KMS-11 (cell line): ENCODE results near the gene ITPR2.
"Not testable (repeated sequence)": the region's sequence is repeated elsewhere in the genome, so short reads cannot be mapped to it uniquely, and the experiment has no call there.

Experiments
- H2AFZ ChIP-seq: fragments of 200-600 bp; sonication (generic); 2 replicates; pipeline ENCODE4 v1.6.1; 2016; ENCODE audit warnings: antibody characterized with exemption, mixed run types, low read depth
- H3K27ac ChIP-seq: fragments of 200-600 bp; sonication (generic); 2 replicates; pipeline ENCODE4 v1.6.1; 2016; ENCODE audit warnings: mild to moderate bottlenecking, mixed run types
- H3K27me3 ChIP-seq: fragments of 200-600 bp; sonication (generic); 2 replicates; pipeline ENCODE4 v1.6.1; 2017; ENCODE audit warnings: mild to moderate bottlenecking, low read depth, mixed run types, moderate library complexity; ENCODE audit not compliant: insufficient read depth
- H3K36me3 ChIP-seq: fragments of 200-600 bp; sonication (generic); 2 replicates; pipeline ENCODE4 v1.6.1; 2017; ENCODE audit warnings: mild to moderate bottlenecking, mixed run types; ENCODE audit not compliant: insufficient read depth
- H3K4me1 ChIP-seq: fragments of 200-600 bp; sonication (generic); 2 replicates; pipeline ENCODE4 v1.6.1; 2016; ENCODE audit warnings: mild to moderate bottlenecking, low read depth, mixed run types; ENCODE audit not compliant: poor library complexity, severe bottlenecking
- H3K4me2 ChIP-seq: fragments of 200-600 bp; sonication (generic); 2 replicates; pipeline ENCODE4 v1.7.0; 2016; ENCODE audit warnings: mild to moderate bottlenecking, mixed run types
- H3K4me3 ChIP-seq: fragments of 200-600 bp; sonication (generic); IDR thresholded peaks from 2 replicates; pipeline ENCODE4 v1.6.1; 2017; ENCODE audit warnings: low read depth, low read length, mixed read lengths; ENCODE audit not compliant: insufficient read depth
- H3K79me2 ChIP-seq: fragments of 200-600 bp; sonication (generic); 2 replicates; pipeline ENCODE4 v1.6.1; 2016; ENCODE audit warnings: low read depth, mixed run types; ENCODE audit not compliant: insufficient read depth
- H3K9ac ChIP-seq: fragments of 200-600 bp; sonication (generic); 2 replicates; pipeline ENCODE4 v1.6.1; 2016; ENCODE audit warnings: mild to moderate bottlenecking, mixed run types
- H4K20me1 ChIP-seq: fragments of 200-600 bp; sonication (generic); 2 replicates; pipeline ENCODE4 v1.6.1; 2016; ENCODE audit warnings: mild to moderate bottlenecking, mixed run types; ENCODE audit not compliant: insufficient read depth
- TF ChIP-seq, protein P1 (sequence below): fragments of 200-600 bp; sonication (generic); conservative IDR thresholded peaks from 2 replicates; pipeline ENCODE4 v1.6.1; 2017; ENCODE audit warnings: low read depth, mild to moderate bottlenecking, antibody characterized with exemption, low read length, moderate library complexity, mixed read lengths

Gene ITPR2

DNA sequence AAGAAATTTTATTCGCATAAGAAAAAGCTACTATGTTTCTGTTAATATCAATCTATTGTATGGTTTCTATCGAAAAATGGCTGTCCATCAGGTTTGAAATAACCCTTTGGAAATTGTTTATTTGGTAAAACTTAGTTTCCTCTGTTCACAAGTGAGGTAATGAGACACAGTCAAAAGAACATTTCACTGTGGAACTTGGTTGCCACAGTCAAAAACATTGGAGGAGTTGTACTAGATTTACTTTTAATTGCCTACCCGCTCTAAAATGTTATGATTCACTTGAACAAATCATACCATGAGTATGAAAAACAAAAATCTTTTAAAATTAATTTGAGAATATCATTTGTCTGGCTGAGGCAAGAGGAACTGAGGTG is 46.5 kb downstream of the ITPR2 start:
- TF ChIP-seq, protein P1, sequence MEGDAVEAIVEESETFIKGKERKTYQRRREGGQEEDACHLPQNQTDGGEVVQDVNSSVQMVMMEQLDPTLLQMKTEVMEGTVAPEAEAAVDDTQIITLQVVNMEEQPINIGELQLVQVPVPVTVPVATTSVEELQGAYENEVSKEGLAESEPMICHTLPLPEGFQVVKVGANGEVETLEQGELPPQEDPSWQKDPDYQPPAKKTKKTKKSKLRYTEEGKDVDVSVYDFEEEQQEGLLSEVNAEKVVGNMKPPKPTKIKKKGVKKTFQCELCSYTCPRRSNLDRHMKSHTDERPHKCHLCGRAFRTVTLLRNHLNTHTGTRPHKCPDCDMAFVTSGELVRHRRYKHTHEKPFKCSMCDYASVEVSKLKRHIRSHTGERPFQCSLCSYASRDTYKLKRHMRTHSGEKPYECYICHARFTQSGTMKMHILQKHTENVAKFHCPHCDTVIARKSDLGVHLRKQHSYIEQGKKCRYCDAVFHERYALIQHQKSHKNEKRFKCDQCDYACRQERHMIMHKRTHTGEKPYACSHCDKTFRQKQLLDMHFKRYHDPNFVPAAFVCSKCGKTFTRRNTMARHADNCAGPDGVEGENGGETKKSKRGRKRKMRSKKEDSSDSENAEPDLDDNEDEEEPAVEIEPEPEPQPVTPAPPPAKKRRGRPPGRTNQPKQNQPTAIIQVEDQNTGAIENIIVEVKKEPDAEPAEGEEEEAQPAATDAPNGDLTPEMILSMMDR, result no peak
- H3K36me3 ChIP-seq, result no peaks in the 10 kb centered on the region
- peaks cover 10% of the 10 kb centered on the region for H3K4me1 ChIP-seq
- no peaks in the 10 kb centered on the region for H3K27me3 ChIP-seq
- no peaks in the 10 kb centered on the region for H3K79me2 ChIP-seq
- no peak overlapping the region for H2AFZ ChIP-seq
- H3K4me2 ChIP-seq, result no peak overlapping the region
- no peak overlapping the region for H3K27ac ChIP-seq
- no peak overlapping the region for H3K4me3 ChIP-seq
- no peaks in the 10 kb centered on the region for H4K20me1 ChIP-seq
- H3K9ac ChIP-seq, result no peak overlapping the region

DNA sequence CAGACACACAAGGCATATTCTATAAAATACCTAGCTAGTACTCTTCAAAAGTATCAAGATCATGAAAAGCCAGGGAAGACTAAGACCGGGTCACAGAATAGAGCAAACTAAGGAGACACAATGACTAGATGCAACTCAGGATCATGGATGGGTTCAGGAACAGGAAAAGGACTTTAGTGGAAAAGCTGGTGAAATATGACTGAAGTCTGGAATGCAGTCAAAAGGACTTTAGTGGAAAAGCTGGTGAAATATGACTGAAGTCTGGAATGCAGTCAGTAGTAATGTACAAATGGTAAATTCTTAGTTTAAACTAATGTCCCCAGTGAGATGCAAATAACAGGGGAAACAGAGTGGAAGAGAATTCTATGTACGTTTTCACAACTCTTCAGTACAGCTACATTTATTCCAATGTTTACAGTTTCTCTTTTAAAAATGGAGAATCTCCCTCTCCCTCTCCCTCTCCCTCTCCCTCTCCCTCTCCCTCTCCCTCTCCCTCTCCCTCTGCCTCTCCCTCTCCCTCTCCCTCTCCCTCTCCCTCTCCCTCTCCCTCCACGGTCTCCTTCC is 49.1 kb downstream of the ITPR2 start:
- not testable (repeated sequence) for H2AFZ ChIP-seq, H4K20me1 ChIP-seq, H3K9ac ChIP-seq, H3K4me3 ChIP-seq, H3K4me2 ChIP-seq, H3K79me2 ChIP-seq, H3K27ac ChIP-seq, H3K27me3 ChIP-seq, H3K4me1 ChIP-seq, H3K36me3 ChIP-seq

DNA sequence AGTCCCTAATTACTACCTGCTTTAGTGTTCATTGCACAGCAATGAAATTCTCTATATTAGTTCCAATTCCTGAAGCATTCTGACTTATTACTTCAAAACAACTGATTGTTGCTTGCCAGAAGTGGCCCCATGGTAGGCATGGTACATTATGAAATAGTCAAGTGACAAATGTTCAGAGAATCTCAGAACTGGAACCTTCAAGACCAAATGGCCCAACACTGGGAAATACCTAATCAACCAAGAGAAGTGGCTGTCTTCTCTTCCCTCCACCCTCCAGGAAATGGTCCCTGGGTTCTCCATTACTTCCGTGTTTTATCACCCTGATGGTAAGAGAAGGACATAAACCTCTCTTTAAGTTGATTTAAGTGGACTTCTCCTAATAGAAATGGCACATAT is 49.9 kb downstream of the ITPR2 start:
- no peak overlapping the region for H3K27ac ChIP-seq
- H3K36me3 ChIP-seq, result no peaks in the 10 kb centered on the region
- no peaks in the 10 kb centered on the region for H3K27me3 ChIP-seq
- H3K4me2 ChIP-seq, result no peak overlapping the region
- H3K9ac ChIP-seq, result no peak overlapping the region
- no peaks in the 10 kb centered on the region for H4K20me1 ChIP-seq
- TF ChIP-seq, protein P1, result no peak
- H2AFZ ChIP-seq, result no peak overlapping the region
- H3K79me2 ChIP-seq, result no peaks in the 10 kb centered on the region
- H3K4me1 ChIP-seq, result no peaks in the 10 kb centered on the region
- H3K4me3 ChIP-seq, result no peak overlapping the region

DNA sequence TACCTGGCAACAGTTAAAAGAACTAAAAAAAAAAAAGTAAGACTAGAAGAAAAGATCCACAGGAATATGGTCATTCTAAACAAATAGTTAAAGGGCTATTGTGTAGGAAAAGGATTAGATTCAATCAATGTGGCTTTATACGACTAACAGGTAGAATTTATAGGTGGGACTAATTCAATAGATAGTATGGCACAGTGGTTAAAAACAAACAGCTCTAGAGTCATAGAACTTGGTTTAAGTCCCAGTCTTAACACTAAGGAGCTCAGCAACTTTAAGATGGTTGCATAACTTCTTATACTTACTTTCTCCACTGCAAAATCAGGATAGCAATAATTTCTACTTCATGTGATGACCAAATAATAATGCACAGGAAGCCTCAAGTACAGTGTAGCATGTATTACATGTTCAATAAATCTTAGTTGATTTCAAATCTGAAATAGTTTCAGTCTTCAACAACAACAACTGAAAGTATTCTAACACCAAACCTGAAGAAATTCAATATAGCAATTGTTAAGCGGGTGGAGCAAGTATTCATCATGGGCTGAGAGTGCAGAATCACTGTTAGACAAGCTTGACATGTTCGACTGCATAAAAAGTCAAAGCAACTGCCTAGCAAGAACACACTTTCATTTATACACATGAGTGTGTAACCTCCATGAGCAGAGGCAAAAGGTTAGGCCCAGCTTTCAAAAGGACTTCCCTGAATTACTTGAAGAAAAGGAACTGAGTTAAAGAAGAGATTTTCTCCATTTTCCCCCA is 50.4 kb downstream of the ITPR2 start:
- Histone ChIP-seq H3K9ac (no peak overlapping the region), H3K4me2 (no peak overlapping the region), H2AFZ (no peak overlapping the region), H4K20me1 (no peaks in the 10 kb centered on the region), H3K27me3 (no peaks in the 10 kb centered on the region), H3K4me1 (no peaks in the 10 kb centered on the region), H3K79me2 (no peaks in the 10 kb centered on the region), H3K4me3 (no peak overlapping the region), H3K36me3 (no peaks in the 10 kb centered on the region), H3K27ac (no peak overlapping the region)
- TF ChIP-seq, protein P1, result no peak

DNA sequence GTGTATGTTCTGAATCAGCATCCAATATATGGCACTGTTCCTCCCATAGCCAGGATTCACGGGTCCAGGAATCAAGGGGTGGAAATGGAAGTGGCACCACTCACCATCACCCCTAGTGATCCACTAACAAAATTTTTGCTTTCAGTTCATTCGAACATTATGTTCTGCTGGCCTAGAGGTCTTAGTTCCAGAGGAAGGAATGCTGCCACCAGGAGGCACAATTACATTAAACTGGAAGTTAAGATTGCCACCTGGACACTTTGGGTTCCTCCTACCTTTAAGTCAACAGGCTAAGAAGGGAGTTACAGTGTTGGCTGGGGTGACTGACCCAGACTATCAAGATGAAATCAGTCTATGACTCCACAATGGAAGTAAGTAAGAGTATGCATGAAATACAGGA is 52.3 kb downstream of the ITPR2 start:
- not testable (repeated sequence) for H3K4me3 ChIP-seq, H4K20me1 ChIP-seq, H2AFZ ChIP-seq, H3K27ac ChIP-seq, H3K36me3 ChIP-seq, H3K4me1 ChIP-seq, H3K27me3 ChIP-seq, H3K79me2 ChIP-seq, H3K9ac ChIP-seq, H3K4me2 ChIP-seq

DNA sequence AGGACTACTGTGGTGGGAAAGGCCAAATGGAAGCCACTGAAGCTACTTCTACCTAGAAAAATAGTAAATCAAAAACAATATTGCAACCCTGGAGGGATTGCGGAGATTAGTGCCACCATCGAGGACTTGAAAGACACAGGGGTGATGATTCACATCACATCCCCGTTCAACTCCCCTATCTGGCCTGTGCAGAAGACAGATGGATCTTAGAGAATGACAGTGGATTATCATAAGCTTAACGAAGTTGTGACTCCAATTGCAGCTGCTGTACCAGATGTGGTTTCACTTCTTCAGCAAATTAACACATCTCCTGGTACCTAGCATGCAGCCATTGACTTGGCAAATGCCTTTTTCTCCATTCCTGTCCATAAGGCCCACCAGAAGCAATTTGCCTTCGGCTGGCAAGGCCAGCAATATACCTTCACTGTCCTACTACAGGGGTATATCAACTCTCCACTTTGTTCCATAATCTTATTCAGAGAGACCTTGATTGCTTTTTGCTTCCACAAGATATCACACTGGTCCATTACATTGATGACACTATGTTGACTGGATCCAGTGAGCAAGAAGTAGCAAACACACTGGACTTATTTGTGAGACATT is 54.7 kb downstream of the ITPR2 start:
- H2AFZ ChIP-seq, H4K20me1 ChIP-seq, H3K27me3 ChIP-seq, H3K9ac ChIP-seq, H3K79me2 ChIP-seq, H3K36me3 ChIP-seq, H3K27ac ChIP-seq, H3K4me2 ChIP-seq, H3K4me1 ChIP-seq, H3K4me3 ChIP-seq: not testable (repeated sequence)
